K562 (cell line): ENCODE data around the gene ZFYVE27. TPM values are rescaled to one million over a fixed set of nuclear protein-coding genes. Genes with fewer than 3 reads are reported as not detected.

Source experiments
- AFF1 ChIP-seq, 2 experiments: fragments of 450-650 bp; IDR thresholded peaks; 2 replicates each; pipeline ENCODE4 v1.6.1; 2018; ENCODE audit warnings: mild to moderate bottlenecking in 2 of 2, low read depth in 1 of 2; ENCODE audit not compliant: partially characterized antibody in 2 of 2
- BMI1 ChIP-seq: fragments of 150-350 bp; IDR thresholded peaks from 2 replicates; pipeline ENCODE4 v1.6.1; 2014; ENCODE audit warnings: low read length
- ETV5 ChIP-seq: sonication (generic); formaldehyde crosslinking; IDR thresholded peaks from 2 replicates; pipeline ENCODE4 v1.4.0; 2020; ENCODE audit warnings: low read depth, mild to moderate bottlenecking, missing genetic modification reagents
- GATA2 ChIP-seq: sonication (generic); formaldehyde crosslinking; IDR thresholded peaks from 2 replicates; pipeline ENCODE4 v1.4.0; 2020; ENCODE audit warnings: mild to moderate bottlenecking, missing genetic modification reagents
- IFI16 ChIP-seq: fragments of 250-450 bp; sonication (Bioruptor Pico); IDR thresholded peaks from 2 replicates; pipeline ENCODE4 v2.1.2; 2022; ENCODE audit warnings: mild to moderate bottlenecking, inconsistent platforms
- TCF7L2 ChIP-seq: fragments of 150-350 bp; IDR thresholded peaks from 2 replicates; pipeline ENCODE4 v1.6.1; 2016; ENCODE audit warnings: low read depth, mild to moderate bottlenecking, low read length, moderate library complexity
- ZFP91 ChIP-seq: sonication (generic); formaldehyde crosslinking; IDR thresholded peaks from 2 replicates; pipeline ENCODE4 v1.8.0; 2022; ENCODE audit warnings: mild to moderate bottlenecking, missing genetic modification reagents
- polyA plus RNA-seq, 8 experiments: library from polyadenylated mRNA; depleted of rRNA in 4 of 8; stranded (reverse) in 5 of 8; unstranded in 3 of 8; fragments of >200 nt; fragmentation: Nextera tagmentation in 2 of 8; fragmentation: Illumina TruSeq in 1 of 8; extraction: Ambion mirVana in 2 of 8; extraction: Trizol in 1 of 8; gene quantifications; 2 replicates each; pipeline versions ENCODE4 v1.2.1 to v1.2.3, GENCODE V29; 2011 to 2014; ENCODE audit warnings: inconsistent platforms in 1 of 8, missing spikeins in 1 of 8
- total RNA-seq, 7 experiments: library from RNA; depleted of rRNA in 6 of 7; stranded (reverse); fragments of >200 nt in 6 of 7; fragmentation: Illumina TruSeq in 2 of 7; extraction: Trizol in 2 of 7; gene quantifications; 2 replicates each; pipeline versions ENCODE4 v1.2.1 to v1.2.3, GENCODE V29; 2011 to 2021; ENCODE audit warnings: low replicate concordance in 1 of 7
- TF ChIP-seq, protein P1 (sequence below): fragments of 450-650 bp; IDR thresholded peaks from 2 replicates; pipeline ENCODE4 v1.7.1; 2018; ENCODE audit warnings: mild to moderate bottlenecking, low read depth; ENCODE audit not compliant: partially characterized antibody
- TF ChIP-seq, protein P2 (sequence below): sonication (generic); formaldehyde crosslinking; IDR thresholded peaks from 2 replicates; pipeline ENCODE4 v1.8.0; 2022; ENCODE audit warnings: mild to moderate bottlenecking, missing genetic modification reagents
- TF ChIP-seq, protein P3 (sequence below), 2 experiments: IDR thresholded peaks; 2 replicates each; pipeline ENCODE4 v1.6.1; 2011; ENCODE audit warnings: borderline replicate concordance in 1 of 2, control low read depth in 1 of 2, low read depth in 1 of 2, low read length in 1 of 2, mild to moderate bottlenecking in 1 of 2, mixed read lengths in 1 of 2, moderate library complexity in 1 of 2; ENCODE audit not compliant: insufficient read depth in 1 of 2, insufficient read length in 1 of 2, poor library complexity in 1 of 2, severe bottlenecking in 1 of 2; ENCODE audit errors: extremely low read depth in 1 of 2

The ZFYVE27 gene
- total and polyA plus RNA-seq, 9 of the 15 experiments (the other 6 are each of a cell fraction or from before 2014, with no cell fraction given) = 0.81 to 21.9 (median 15.3) TPM

GRCh38 chr10:97689559-97690020 is 47.3 kb upstream of the ZFYVE27 start (continued):
- TF ChIP-seq, protein P1, sequence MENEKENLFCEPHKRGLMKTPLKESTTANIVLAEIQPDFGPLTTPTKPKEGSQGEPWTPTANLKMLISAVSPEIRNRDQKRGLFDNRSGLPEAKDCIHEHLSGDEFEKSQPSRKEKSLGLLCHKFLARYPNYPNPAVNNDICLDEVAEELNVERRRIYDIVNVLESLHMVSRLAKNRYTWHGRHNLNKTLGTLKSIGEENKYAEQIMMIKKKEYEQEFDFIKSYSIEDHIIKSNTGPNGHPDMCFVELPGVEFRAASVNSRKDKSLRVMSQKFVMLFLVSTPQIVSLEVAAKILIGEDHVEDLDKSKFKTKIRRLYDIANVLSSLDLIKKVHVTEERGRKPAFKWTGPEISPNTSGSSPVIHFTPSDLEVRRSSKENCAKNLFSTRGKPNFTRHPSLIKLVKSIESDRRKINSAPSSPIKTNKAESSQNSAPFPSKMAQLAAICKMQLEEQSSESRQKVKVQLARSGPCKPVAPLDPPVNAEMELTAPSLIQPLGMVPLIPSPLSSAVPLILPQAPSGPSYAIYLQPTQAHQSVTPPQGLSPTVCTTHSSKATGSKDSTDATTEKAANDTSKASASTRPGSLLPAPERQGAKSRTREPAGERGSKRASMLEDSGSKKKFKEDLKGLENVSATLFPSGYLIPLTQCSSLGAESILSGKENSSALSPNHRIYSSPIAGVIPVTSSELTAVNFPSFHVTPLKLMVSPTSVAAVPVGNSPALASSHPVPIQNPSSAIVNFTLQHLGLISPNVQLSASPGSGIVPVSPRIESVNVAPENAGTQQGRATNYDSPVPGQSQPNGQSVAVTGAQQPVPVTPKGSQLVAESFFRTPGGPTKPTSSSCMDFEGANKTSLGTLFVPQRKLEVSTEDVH = no peak
- TF ChIP-seq BMI1 (no peak), ETV5 (CRISPR knock-in tag) (no peak), AFF1 (IDR thresholded peaks at IDR 0.05; ENCODE audit: low read depth in 1 of 2, partially characterized antibody in 2 of 2) (no peak), TCF7L2 (no peak), ZFP91 (CRISPR knock-in tag) (no peak), GATA2 (CRISPR knock-in tag) (no peak), IFI16 (CRISPR knock-in tag) (no peak)
- TF ChIP-seq, protein P2, sequence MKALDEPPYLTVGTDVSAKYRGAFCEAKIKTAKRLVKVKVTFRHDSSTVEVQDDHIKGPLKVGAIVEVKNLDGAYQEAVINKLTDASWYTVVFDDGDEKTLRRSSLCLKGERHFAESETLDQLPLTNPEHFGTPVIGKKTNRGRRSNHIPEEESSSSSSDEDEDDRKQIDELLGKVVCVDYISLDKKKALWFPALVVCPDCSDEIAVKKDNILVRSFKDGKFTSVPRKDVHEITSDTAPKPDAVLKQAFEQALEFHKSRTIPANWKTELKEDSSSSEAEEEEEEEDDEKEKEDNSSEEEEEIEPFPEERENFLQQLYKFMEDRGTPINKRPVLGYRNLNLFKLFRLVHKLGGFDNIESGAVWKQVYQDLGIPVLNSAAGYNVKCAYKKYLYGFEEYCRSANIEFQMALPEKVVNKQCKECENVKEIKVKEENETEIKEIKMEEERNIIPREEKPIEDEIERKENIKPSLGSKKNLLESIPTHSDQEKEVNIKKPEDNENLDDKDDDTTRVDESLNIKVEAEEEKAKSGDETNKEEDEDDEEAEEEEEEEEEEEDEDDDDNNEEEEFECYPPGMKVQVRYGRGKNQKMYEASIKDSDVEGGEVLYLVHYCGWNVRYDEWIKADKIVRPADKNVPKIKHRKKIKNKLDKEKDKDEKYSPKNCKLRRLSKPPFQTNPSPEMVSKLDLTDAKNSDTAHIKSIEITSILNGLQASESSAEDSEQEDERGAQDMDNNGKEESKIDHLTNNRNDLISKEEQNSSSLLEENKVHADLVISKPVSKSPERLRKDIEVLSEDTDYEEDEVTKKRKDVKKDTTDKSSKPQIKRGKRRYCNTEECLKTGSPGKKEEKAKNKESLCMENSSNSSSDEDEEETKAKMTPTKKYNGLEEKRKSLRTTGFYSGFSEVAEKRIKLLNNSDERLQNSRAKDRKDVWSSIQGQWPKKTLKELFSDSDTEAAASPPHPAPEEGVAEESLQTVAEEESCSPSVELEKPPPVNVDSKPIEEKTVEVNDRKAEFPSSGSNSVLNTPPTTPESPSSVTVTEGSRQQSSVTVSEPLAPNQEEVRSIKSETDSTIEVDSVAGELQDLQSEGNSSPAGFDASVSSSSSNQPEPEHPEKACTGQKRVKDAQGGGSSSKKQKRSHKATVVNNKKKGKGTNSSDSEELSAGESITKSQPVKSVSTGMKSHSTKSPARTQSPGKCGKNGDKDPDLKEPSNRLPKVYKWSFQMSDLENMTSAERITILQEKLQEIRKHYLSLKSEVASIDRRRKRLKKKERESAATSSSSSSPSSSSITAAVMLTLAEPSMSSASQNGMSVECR = no peak
- TF ChIP-seq, protein P3, sequence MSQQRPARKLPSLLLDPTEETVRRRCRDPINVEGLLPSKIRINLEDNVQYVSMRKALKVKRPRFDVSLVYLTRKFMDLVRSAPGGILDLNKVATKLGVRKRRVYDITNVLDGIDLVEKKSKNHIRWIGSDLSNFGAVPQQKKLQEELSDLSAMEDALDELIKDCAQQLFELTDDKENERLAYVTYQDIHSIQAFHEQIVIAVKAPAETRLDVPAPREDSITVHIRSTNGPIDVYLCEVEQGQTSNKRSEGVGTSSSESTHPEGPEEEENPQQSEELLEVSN (IDR thresholded peaks at IDR 0.05; ENCODE audit: borderline replicate concordance in 1 of 2, extremely low read depth in 1 of 2, insufficient read depth in 1 of 2, insufficient read length in 1 of 2, low read depth in 1 of 2, low read length in 1 of 2, poor library complexity in 1 of 2, severe bottlenecking in 1 of 2) = peak in 1 of 2 experiments; percentile 32
